Measurements from ENCODE around the gene KREMEN1. TPM values are rescaled to one million over a fixed set of nuclear protein-coding genes. Genes with fewer than 3 reads are reported as not detected.

KREMEN1 gene
- total RNA-seq, 1 experiment from 2014 or later, result 31.9 TPM

DNA sequence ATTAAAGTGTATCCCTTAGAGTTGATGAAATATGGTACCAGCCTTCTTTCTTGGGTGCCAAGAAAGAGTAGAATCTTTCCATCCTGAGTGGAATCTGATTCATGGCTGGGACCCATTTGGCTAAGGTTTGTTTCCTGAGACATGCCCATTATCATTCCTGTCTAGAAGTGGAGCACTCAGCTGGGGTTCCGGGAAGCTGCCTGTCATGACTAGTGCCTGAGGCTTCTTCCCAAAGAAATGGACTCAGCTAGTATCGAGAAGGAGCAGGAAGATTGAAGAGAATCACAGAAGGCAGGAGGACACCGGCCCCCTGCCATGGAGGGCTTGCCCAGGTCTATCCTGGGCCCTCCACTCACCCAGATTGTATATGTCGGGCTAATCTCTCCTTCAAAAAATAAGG, 57.6 kb downstream of the KREMEN1 start:
- H4K20me1 ChIP-seq (ENCODE audit: insufficient read depth), result no peaks in the 10 kb centered on the region
- no peak overlapping the region for H3K4me2 ChIP-seq (ENCODE audit: low read length)
- H3K9me2 ChIP-seq (ENCODE audit: insufficient read depth), result no peaks in the 10 kb centered on the region
- TF ChIP-seq JUND (IDR thresholded peaks at IDR 0.05), result no peak
- TF ChIP-seq, protein P1, sequence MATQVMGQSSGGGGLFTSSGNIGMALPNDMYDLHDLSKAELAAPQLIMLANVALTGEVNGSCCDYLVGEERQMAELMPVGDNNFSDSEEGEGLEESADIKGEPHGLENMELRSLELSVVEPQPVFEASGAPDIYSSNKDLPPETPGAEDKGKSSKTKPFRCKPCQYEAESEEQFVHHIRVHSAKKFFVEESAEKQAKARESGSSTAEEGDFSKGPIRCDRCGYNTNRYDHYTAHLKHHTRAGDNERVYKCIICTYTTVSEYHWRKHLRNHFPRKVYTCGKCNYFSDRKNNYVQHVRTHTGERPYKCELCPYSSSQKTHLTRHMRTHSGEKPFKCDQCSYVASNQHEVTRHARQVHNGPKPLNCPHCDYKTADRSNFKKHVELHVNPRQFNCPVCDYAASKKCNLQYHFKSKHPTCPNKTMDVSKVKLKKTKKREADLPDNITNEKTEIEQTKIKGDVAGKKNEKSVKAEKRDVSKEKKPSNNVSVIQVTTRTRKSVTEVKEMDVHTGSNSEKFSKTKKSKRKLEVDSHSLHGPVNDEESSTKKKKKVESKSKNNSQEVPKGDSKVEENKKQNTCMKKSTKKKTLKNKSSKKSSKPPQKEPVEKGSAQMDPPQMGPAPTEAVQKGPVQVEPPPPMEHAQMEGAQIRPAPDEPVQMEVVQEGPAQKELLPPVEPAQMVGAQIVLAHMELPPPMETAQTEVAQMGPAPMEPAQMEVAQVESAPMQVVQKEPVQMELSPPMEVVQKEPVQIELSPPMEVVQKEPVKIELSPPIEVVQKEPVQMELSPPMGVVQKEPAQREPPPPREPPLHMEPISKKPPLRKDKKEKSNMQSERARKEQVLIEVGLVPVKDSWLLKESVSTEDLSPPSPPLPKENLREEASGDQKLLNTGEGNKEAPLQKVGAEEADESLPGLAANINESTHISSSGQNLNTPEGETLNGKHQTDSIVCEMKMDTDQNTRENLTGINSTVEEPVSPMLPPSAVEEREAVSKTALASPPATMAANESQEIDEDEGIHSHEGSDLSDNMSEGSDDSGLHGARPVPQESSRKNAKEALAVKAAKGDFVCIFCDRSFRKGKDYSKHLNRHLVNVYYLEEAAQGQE (IDR thresholded peaks at IDR 0.05; ENCODE audit: low read depth), result no peak
- TF ChIP-seq EZH2 (IDR thresholded peaks at IDR 0.05), result no peak
- no peak for TF ChIP-seq ATF3 (IDR thresholded peaks at IDR 0.05)
- TF ChIP-seq MAX (IDR thresholded peaks at IDR 0.05), result no peak
- no peak for TF ChIP-seq CTCF (IDR thresholded peaks at IDR 0.05 in 2 of 3, conservative IDR thresholded peaks at IDR 0.05 in 1 of 3; ENCODE audit: borderline replicate concordance in 1 of 3, insufficient read depth in 1 of 3, low read depth in 2 of 3, low read length in 2 of 3)
- no peak for TF ChIP-seq SP1 (IDR thresholded peaks at IDR 0.05; ENCODE audit: low read depth)
- TF ChIP-seq CBX3 (IDR thresholded peaks at IDR 0.05; ENCODE audit: low read depth), result no peak
- no peak for TF ChIP-seq FOSL1 (IDR thresholded peaks at IDR 0.05; ENCODE audit: low read depth)
- TF ChIP-seq ZFX (IDR thresholded peaks at IDR 0.05), result no peak
- no peak for TF ChIP-seq POLR2AphosphoS5 (IDR thresholded peaks at IDR 0.05; ENCODE audit: low read depth, low read length)
- no peak for TF ChIP-seq EGR1 (IDR thresholded peaks at IDR 0.05; ENCODE audit: low read depth)
- TF ChIP-seq SIN3A (IDR thresholded peaks at IDR 0.05; ENCODE audit: low read depth), result no peak
- TF ChIP-seq SRF (IDR thresholded peaks at IDR 0.05; ENCODE audit: low read depth), result no peak
- TF ChIP-seq, protein P2, sequence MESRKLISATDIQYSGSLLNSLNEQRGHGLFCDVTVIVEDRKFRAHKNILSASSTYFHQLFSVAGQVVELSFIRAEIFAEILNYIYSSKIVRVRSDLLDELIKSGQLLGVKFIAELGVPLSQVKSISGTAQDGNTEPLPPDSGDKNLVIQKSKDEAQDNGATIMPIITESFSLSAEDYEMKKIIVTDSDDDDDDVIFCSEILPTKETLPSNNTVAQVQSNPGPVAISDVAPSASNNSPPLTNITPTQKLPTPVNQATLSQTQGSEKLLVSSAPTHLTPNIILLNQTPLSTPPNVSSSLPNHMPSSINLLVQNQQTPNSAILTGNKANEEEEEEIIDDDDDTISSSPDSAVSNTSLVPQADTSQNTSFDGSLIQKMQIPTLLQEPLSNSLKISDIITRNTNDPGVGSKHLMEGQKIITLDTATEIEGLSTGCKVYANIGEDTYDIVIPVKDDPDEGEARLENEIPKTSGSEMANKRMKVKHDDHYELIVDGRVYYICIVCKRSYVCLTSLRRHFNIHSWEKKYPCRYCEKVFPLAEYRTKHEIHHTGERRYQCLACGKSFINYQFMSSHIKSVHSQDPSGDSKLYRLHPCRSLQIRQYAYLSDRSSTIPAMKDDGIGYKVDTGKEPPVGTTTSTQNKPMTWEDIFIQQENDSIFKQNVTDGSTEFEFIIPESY (IDR thresholded peaks at IDR 0.05; ENCODE audit: extremely low read depth, insufficient replicate concordance, low read length), result no peak
- no peak for TF ChIP-seq POLR2A (IDR thresholded peaks at IDR 0.05; ENCODE audit: borderline replicate concordance, extremely low read depth, insufficient read depth, insufficient read length)
- H3K9me3 ChIP-seq (ENCODE audit: control insufficient read depth in 1 of 2, insufficient read depth in 1 of 2, low read depth in 1 of 2, low read length in 2 of 2), result no peaks in the 10 kb centered on the region
- ChIA-PET RAD21 (ENCODE audit: low non-redundant PET in 1 of 2, low total read pairs in 2 of 2, uncharacterized antibody in 2 of 2, unreplicated experiment in 2 of 2) (no interaction called here), CTCF (no interaction called here), POLR2A (no interaction called here)
- no TSS peak for BruUV-seq (replicated peaks)
- no peak overlapping the region for H3K9ac ChIP-seq (ENCODE audit: low read length)
- ATAC-seq (no peak), DNase-seq (ENCODE audit: low read depth, low spot score) (no peak)
- H3K27ac ChIP-seq (ENCODE audit: low read depth, low read length), result no peak overlapping the region
- no peaks in the 10 kb centered on the region; a peak in 1 of 4 replicates for H3K36me3 ChIP-seq (ENCODE audit: control insufficient read depth in 1 of 2, insufficient read depth in 2 of 2, low read length in 2 of 2)
- no peak overlapping the region for H3K4me3 ChIP-seq (replicated peaks in 1 of 2; ENCODE audit: low read depth in 1 of 2, low read length in 2 of 2)
- H2AFZ ChIP-seq (ENCODE audit: low read depth, low read length, poor library complexity, severe bottlenecking), result no peak overlapping the region
- no peaks in the 10 kb centered on the region for H3K79me2 ChIP-seq (ENCODE audit: insufficient read depth, low read length)
- intact Hi-C loops (cut with micrococcal nuclease), result no loop called here
- H3K27me3 ChIP-seq (ENCODE audit: insufficient read depth, low read length), result no peaks in the 10 kb centered on the region
- no peaks in the 10 kb centered on the region for H3K4me1 ChIP-seq (ENCODE audit: control insufficient read depth in 1 of 2, insufficient read depth in 2 of 2, low read length in 2 of 2)
